Prostate gland (tissue), 2 donors: ENCODE results near the gene MDGA2.

Experiments used
- CTCF ChIP-seq, 4 experiments: fragments of 200-600 bp in 2 of 4; fragments of 450-650 bp in 2 of 4; sonication (generic) in 2 of 4; IDR thresholded peaks; 1 replicate in 3 of 4; 2 replicates in 1 of 4; pipeline ENCODE4 v1.5.1; 2016 to 2019; ENCODE audit warnings: antibody characterized with exemption in 4 of 4, mild to moderate bottlenecking in 2 of 4, moderate library complexity in 2 of 4
- POLR2A ChIP-seq: fragments of 450-650 bp; IDR thresholded peaks from one replicate; pipeline ENCODE4 v1.6.1; 2016; ENCODE audit warnings: antibody characterized with exemption, mild to moderate bottlenecking
- POLR2AphosphoS5 ChIP-seq: sonication (generic); formaldehyde crosslinking; IDR thresholded peaks from one replicate; pipeline ENCODE4 v1.6.1; 2017; ENCODE audit warnings: antibody characterized with exemption

GRCh38 chr14:46840944-46841720 is 834.3 kb downstream of the MDGA2 start:
- no peak for TF ChIP-seq POLR2A
- no peak for TF ChIP-seq CTCF (IDR thresholded peaks at IDR 0.05)
- TF ChIP-seq POLR2AphosphoS5: no peak
